ENCODE results near the gene RAB28. TPM values are rescaled to one million over a fixed set of nuclear protein-coding genes. Genes with fewer than 3 reads are reported as not detected.

RAB28 gene
- total and polyA plus RNA-seq, 2 experiments from 2014 or later: 15.3 to 23.9 TPM

DNA sequence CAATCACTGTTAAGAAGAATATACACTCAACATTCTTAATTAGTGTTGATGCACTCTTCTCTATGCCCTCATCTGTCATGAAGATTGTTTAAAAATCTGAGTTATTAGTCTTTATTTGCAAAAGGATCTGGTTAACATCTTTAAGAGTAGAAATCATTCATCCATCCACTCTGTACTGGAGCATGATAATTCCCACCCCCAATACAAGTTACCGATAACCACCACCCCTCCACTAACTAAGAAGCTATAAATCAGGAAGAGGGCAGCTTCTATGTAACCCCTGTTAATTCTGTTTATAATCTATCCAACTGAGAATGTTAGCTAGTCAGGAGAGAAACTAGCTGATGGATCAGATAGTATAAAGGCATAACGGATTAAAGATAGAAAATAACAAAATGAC is 34.5 kb downstream of the RAB28 start:
- no peaks in the 10 kb centered on the region for H3K79me2 ChIP-seq (replicated peaks; ENCODE audit: insufficient read depth)
- H3K4me3 ChIP-seq: no peak overlapping the region
- H3K36me3 ChIP-seq (ENCODE audit: insufficient read depth): no peaks in the 10 kb centered on the region; the same call in 1 of the 2 replicates
- no peaks in the 10 kb centered on the region for H4K20me1 ChIP-seq (replicated peaks; ENCODE audit: insufficient read depth)
- H3K27me3 ChIP-seq (ENCODE audit: insufficient read depth): no peaks in the 10 kb centered on the region
- H3F3A ChIP-seq (replicated peaks; ENCODE audit: low read depth): no peaks in the 10 kb centered on the region
- H2AFZ ChIP-seq: no peak overlapping the region
- Mint-ChIP-seq H3K9me3 (peaks cover 2% of the 10 kb centered on the region; the same call in 1 of the 3 replicates), H3K27me3 (ENCODE audit: insufficient read depth, low read depth, poor library complexity) (peaks cover 5% of the 10 kb centered on the region), H3K27ac (no peak overlapping the region), H3K36me3 (ENCODE audit: low read depth) (peaks cover 13% of the 10 kb centered on the region; the same call in 2 of the 3 replicates), H3K4me3 (no peak overlapping the region), H3K4me1 (peaks cover 33% of the 10 kb centered on the region)
- ATAC-seq (no peak), DNase-seq (ENCODE audit: low spot score) (no peak)
- peaks cover 22% of the 10 kb centered on the region for H3K4me1 ChIP-seq (ENCODE audit: insufficient read depth)
- H3K27ac ChIP-seq (ENCODE audit: low read depth): no peak overlapping the region
- H3K4me2 ChIP-seq: no peak overlapping the region
- TF ChIP-seq NANOG (IDR thresholded peaks at IDR 0.05; ENCODE audit: borderline replicate concordance) (no peak), CREB1 (CRISPR knock-in tag; IDR thresholded peaks at IDR 0.05; ENCODE audit: low read depth) (no peak), STAT1 (IDR thresholded peaks at IDR 0.05; ENCODE audit: unreplicated experiment) (no peak), EZH2phosphoT487 (IDR thresholded peaks at IDR 0.05; ENCODE audit: unreplicated experiment) (no peak), ZNF114 (CRISPR knock-in tag; IDR thresholded peaks at IDR 0.05) (no peak), POLR2AphosphoS5 (IDR thresholded peaks at IDR 0.05; ENCODE audit: low read depth) (no peak), ZNF331 (CRISPR knock-in tag; IDR thresholded peaks at IDR 0.05; ENCODE audit: low read depth) (no peak), EZH2 (IDR thresholded peaks at IDR 0.05; ENCODE audit: low read depth, unreplicated experiment) (no peak), JUNB (IDR thresholded peaks at IDR 0.05; ENCODE audit: unreplicated experiment) (no peak)
- TF ChIP-seq, protein P1, sequence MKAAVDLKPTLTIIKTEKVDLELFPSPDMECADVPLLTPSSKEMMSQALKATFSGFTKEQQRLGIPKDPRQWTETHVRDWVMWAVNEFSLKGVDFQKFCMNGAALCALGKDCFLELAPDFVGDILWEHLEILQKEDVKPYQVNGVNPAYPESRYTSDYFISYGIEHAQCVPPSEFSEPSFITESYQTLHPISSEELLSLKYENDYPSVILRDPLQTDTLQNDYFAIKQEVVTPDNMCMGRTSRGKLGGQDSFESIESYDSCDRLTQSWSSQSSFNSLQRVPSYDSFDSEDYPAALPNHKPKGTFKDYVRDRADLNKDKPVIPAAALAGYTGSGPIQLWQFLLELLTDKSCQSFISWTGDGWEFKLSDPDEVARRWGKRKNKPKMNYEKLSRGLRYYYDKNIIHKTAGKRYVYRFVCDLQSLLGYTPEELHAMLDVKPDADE (IDR thresholded peaks at IDR 0.05): no peak
- TF ChIP-seq, protein P2, sequence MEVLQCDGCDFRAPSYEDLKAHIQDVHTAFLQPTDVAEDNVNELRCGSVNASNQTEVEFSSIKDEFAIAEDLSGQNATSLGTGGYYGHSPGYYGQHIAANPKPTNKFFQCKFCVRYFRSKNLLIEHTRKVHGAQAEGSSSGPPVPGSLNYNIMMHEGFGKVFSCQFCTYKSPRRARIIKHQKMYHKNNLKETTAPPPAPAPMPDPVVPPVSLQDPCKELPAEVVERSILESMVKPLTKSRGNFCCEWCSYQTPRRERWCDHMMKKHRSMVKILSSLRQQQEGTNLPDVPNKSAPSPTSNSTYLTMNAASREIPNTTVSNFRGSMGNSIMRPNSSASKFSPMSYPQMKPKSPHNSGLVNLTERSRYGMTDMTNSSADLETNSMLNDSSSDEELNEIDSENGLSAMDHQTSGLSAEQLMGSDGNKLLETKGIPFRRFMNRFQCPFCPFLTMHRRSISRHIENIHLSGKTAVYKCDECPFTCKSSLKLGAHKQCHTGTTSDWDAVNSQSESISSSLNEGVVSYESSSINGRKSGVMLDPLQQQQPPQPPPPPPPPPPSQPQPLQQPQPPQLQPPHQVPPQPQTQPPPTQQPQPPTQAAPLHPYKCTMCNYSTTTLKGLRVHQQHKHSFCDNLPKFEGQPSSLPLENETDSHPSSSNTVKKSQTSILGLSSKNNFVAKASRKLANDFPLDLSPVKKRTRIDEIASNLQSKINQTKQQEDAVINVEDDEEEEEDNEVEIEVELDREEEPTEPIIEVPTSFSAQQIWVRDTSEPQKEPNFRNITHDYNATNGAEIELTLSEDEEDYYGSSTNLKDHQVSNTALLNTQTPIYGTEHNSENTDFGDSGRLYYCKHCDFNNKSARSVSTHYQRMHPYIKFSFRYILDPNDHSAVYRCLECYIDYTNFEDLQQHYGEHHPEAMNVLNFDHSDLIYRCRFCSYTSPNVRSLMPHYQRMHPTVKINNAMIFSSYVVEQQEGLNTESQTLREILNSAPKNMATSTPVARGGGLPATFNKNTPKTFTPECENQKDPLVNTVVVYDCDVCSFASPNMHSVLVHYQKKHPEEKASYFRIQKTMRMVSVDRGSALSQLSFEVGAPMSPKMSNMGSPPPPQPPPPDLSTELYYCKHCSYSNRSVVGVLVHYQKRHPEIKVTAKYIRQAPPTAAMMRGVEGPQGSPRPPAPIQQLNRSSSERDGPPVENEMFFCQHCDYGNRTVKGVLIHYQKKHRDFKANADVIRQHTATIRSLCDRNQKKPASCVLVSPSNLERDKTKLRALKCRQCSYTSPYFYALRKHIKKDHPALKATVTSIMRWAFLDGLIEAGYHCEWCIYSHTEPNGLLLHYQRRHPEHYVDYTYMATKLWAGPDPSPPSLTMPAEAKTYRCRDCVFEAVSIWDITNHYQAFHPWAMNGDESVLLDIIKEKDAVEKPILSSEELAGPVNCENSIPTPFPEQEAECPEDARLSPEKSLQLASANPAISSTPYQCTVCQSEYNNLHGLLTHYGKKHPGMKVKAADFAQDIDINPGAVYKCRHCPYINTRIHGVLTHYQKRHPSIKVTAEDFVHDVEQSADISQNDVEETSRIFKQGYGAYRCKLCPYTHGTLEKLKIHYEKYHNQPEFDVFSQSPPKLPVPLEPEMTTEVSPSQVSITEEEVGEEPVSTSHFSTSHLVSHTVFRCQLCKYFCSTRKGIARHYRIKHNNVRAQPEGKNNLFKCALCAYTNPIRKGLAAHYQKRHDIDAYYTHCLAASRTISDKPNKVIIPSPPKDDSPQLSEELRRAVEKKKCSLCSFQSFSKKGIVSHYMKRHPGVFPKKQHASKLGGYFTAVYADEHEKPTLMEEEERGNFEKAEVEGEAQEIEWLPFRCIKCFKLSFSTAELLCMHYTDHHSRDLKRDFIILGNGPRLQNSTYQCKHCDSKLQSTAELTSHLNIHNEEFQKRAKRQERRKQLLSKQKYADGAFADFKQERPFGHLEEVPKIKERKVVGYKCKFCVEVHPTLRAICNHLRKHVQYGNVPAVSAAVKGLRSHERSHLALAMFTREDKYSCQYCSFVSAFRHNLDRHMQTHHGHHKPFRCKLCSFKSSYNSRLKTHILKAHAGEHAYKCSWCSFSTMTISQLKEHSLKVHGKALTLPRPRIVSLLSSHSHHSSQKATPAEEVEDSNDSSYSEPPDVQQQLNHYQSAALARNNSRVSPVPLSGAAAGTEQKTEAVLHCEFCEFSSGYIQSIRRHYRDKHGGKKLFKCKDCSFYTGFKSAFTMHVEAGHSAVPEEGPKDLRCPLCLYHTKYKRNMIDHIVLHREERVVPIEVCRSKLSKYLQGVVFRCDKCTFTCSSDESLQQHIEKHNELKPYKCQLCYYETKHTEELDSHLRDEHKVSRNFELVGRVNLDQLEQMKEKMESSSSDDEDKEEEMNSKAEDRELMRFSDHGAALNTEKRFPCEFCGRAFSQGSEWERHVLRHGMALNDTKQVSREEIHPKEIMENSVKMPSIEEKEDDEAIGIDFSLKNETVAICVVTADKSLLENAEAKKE (CRISPR knock-in tag; IDR thresholded peaks at IDR 0.05): no peak
- TF ChIP-seq, protein P3, sequence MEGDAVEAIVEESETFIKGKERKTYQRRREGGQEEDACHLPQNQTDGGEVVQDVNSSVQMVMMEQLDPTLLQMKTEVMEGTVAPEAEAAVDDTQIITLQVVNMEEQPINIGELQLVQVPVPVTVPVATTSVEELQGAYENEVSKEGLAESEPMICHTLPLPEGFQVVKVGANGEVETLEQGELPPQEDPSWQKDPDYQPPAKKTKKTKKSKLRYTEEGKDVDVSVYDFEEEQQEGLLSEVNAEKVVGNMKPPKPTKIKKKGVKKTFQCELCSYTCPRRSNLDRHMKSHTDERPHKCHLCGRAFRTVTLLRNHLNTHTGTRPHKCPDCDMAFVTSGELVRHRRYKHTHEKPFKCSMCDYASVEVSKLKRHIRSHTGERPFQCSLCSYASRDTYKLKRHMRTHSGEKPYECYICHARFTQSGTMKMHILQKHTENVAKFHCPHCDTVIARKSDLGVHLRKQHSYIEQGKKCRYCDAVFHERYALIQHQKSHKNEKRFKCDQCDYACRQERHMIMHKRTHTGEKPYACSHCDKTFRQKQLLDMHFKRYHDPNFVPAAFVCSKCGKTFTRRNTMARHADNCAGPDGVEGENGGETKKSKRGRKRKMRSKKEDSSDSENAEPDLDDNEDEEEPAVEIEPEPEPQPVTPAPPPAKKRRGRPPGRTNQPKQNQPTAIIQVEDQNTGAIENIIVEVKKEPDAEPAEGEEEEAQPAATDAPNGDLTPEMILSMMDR (conservative IDR thresholded peaks at IDR 0.05; ENCODE audit: low read depth in 2 of 2): no peak
- TF ChIP-seq, protein P4, sequence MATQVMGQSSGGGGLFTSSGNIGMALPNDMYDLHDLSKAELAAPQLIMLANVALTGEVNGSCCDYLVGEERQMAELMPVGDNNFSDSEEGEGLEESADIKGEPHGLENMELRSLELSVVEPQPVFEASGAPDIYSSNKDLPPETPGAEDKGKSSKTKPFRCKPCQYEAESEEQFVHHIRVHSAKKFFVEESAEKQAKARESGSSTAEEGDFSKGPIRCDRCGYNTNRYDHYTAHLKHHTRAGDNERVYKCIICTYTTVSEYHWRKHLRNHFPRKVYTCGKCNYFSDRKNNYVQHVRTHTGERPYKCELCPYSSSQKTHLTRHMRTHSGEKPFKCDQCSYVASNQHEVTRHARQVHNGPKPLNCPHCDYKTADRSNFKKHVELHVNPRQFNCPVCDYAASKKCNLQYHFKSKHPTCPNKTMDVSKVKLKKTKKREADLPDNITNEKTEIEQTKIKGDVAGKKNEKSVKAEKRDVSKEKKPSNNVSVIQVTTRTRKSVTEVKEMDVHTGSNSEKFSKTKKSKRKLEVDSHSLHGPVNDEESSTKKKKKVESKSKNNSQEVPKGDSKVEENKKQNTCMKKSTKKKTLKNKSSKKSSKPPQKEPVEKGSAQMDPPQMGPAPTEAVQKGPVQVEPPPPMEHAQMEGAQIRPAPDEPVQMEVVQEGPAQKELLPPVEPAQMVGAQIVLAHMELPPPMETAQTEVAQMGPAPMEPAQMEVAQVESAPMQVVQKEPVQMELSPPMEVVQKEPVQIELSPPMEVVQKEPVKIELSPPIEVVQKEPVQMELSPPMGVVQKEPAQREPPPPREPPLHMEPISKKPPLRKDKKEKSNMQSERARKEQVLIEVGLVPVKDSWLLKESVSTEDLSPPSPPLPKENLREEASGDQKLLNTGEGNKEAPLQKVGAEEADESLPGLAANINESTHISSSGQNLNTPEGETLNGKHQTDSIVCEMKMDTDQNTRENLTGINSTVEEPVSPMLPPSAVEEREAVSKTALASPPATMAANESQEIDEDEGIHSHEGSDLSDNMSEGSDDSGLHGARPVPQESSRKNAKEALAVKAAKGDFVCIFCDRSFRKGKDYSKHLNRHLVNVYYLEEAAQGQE (IDR thresholded peaks at IDR 0.05; ENCODE audit: unreplicated experiment): no peak
- H3K9me2 ChIP-seq (ENCODE audit: insufficient read depth): no peaks in the 10 kb centered on the region
